OCI-LY1 (cell line): Measurements from ENCODE around the gene SDK2.

ENCODE experiments used
- H2AFZ ChIP-seq: fragments of 200-600 bp; sonication (generic), shearing (Covaris generic); 2 replicates; pipeline ENCODE4 v1.6.0; 2014; ENCODE audit warnings: antibody characterized with exemption, mild to moderate bottlenecking, low read length
- H3F3A ChIP-seq: fragments of 200-600 bp; sonication (generic), shearing (Covaris generic); 2 replicates; pipeline ENCODE4 v1.6.0; 2014; ENCODE audit warnings: mild to moderate bottlenecking, antibody characterized with exemption, low read length, moderate library complexity; ENCODE audit not compliant: insufficient read depth
- H3K27ac ChIP-seq: fragments of 200-600 bp; sonication (generic); 2 replicates; pipeline ENCODE4 v1.5.1; 2014; ENCODE audit warnings: low read length, mixed run types, mild to moderate bottlenecking, low read depth; ENCODE audit not compliant: poor library complexity, severe bottlenecking
- H3K27me3 ChIP-seq: fragments of 200-600 bp; sonication (generic); 2 replicates; pipeline ENCODE4 v1.6.0; 2014; ENCODE audit warnings: antibody characterized with exemption, mild to moderate bottlenecking, low read length, moderate library complexity; ENCODE audit not compliant: insufficient read depth
- H3K36me3 ChIP-seq: fragments of 200-600 bp; sonication (generic); 2 replicates; pipeline ENCODE4 v1.6.1; 2014; ENCODE audit warnings: mild to moderate bottlenecking, antibody characterized with exemption, low read length, moderate library complexity, mixed read lengths; ENCODE audit not compliant: insufficient read depth
- H3K4me1 ChIP-seq: fragments of 200-600 bp; sonication (generic); 2 replicates; pipeline ENCODE4 v1.5.1; 2014; ENCODE audit warnings: mild to moderate bottlenecking, low read length, moderate library complexity; ENCODE audit not compliant: insufficient read depth, severe bottlenecking
- H3K4me2 ChIP-seq: fragments of 200-600 bp; sonication (generic), shearing (Covaris generic); 2 replicates; pipeline ENCODE4 v1.6.1; 2014; ENCODE audit warnings: low read length
- H3K4me3 ChIP-seq: fragments of 200-600 bp; sonication (generic); 2 replicates; pipeline ENCODE4 v1.5.1; 2014; ENCODE audit warnings: low read length, low read depth, mild to moderate bottlenecking, mixed read lengths; ENCODE audit not compliant: poor library complexity, severe bottlenecking
- H3K79me2 ChIP-seq: fragments of 200-600 bp; shearing (Covaris generic); 2 replicates; pipeline ENCODE4 v1.6.1; 2016; ENCODE audit warnings: mixed run types, low read length, mixed read lengths; ENCODE audit not compliant: insufficient read depth
- H3K9ac ChIP-seq: fragments of 200-600 bp; sonication (generic), shearing (Covaris generic); 2 replicates; pipeline ENCODE4 v1.6.1; 2014; ENCODE audit warnings: mild to moderate bottlenecking, low read length, mixed read lengths
- H3K9me2 ChIP-seq: fragments of 200-600 bp; sonication (generic), shearing (Covaris generic); 2 replicates; pipeline ENCODE4 v1.6.1; 2014; ENCODE audit warnings: low read depth, mild to moderate bottlenecking, low read length, mixed read lengths
- H3K9me3 ChIP-seq: fragments of 200-600 bp; shearing (Covaris generic); 2 replicates; pipeline ENCODE4 v1.6.1; 2014; ENCODE audit warnings: low read length, mixed read lengths
- H4K20me1 ChIP-seq: fragments of 200-600 bp; sonication (generic), shearing (Covaris generic); 2 replicates; pipeline ENCODE4 v1.6.0; 2016; ENCODE audit warnings: mild to moderate bottlenecking, low read length; ENCODE audit not compliant: insufficient read depth
- CTCF ChIP-seq: fragments of 200-600 bp; sonication (generic), shearing (Covaris generic); IDR thresholded peaks from 2 replicates; pipeline ENCODE4 v1.5.1; 2017; ENCODE audit warnings: mild to moderate bottlenecking, antibody characterized with exemption, low read length, moderate library complexity, mixed read lengths
- EZH2 ChIP-seq: fragments of 200-600 bp; sonication (generic), shearing (Covaris generic); IDR thresholded peaks from 2 replicates; pipeline ENCODE4 v1.8.0; 2017; ENCODE audit warnings: borderline replicate concordance, mixed run types, mild to moderate bottlenecking, antibody characterized with exemption, low read length, moderate library complexity, mixed read lengths

Gene SDK2

GRCh38 chr17:73611630-73612029 lies 32.6 kb downstream of the SDK2 start:
- H3F3A ChIP-seq, result no peaks in the 10 kb centered on the region
- no peak overlapping the region for H2AFZ ChIP-seq
- no peaks in the 10 kb centered on the region for H3K36me3 ChIP-seq
- H3K79me2 ChIP-seq, result no peaks in the 10 kb centered on the region
- no peak overlapping the region for H3K4me2 ChIP-seq
- no peak overlapping the region for H3K4me3 ChIP-seq
- TF ChIP-seq CTCF (no peak), EZH2 (no peak)
- H3K9ac ChIP-seq, result no peak overlapping the region
- H3K27ac ChIP-seq, result no peak overlapping the region
- no peaks in the 10 kb centered on the region for H3K9me2 ChIP-seq
- no peaks in the 10 kb centered on the region for H3K27me3 ChIP-seq
- H3K4me1 ChIP-seq, result no peaks in the 10 kb centered on the region
- H4K20me1 ChIP-seq, result no peaks in the 10 kb centered on the region
- H3K9me3 ChIP-seq, result no peaks in the 10 kb centered on the region

- Histone ChIP-seq H3K9ac (no peak overlapping the region), H3K4me2 (no peak overlapping the region), H3K4me1 (no peaks in the 10 kb centered on the region), H3K9me3 (no peaks in the 10 kb centered on the region), H3K36me3 (no peaks in the 10 kb centered on the region), H3K4me3 (no peak overlapping the region), H3K9me2 (no peaks in the 10 kb centered on the region), H3K27ac (no peak overlapping the region), H4K20me1 (no peaks in the 10 kb centered on the region), H3F3A (no peaks in the 10 kb centered on the region), H3K27me3 (no peaks in the 10 kb centered on the region), H2AFZ (no peak overlapping the region), H3K79me2 (no peaks in the 10 kb centered on the region)
- no peak for TF ChIP-seq EZH2
- TF ChIP-seq CTCF, result no peak
These were observed 33.8 kb downstream of the SDK2 start for GRCh38 chr17:73610331-73610911.

GRCh38 chr17:73609758-73610157 lies 34.5 kb downstream of the SDK2 start:
- H3K4me3 ChIP-seq, result no peak overlapping the region
- no peak overlapping the region for H3K9ac ChIP-seq
- no peak overlapping the region for H3K27ac ChIP-seq
- H3K4me1 ChIP-seq, result no peaks in the 10 kb centered on the region
- H3K79me2 ChIP-seq, result no peaks in the 10 kb centered on the region
- H3K36me3 ChIP-seq, result no peaks in the 10 kb centered on the region
- no peak overlapping the region for H2AFZ ChIP-seq
- H3K9me2 ChIP-seq, result no peaks in the 10 kb centered on the region
- H3K4me2 ChIP-seq, result no peak overlapping the region
- no peaks in the 10 kb centered on the region for H3F3A ChIP-seq
- H4K20me1 ChIP-seq, result no peaks in the 10 kb centered on the region
- no peaks in the 10 kb centered on the region for H3K9me3 ChIP-seq
- no peaks in the 10 kb centered on the region for H3K27me3 ChIP-seq
- TF ChIP-seq EZH2 (no peak), CTCF (no peak)
